GM18502 (cell line): Measurements from ENCODE around the gene COL4A2.
"Not testable (repeated sequence)": the region's sequence is repeated elsewhere in the genome, so short reads cannot be mapped to it uniquely, and the experiment has no call there.

Experiments used
- ATAC-seq: cut with Tn5 transposase; IDR thresholded peaks from one replicate; pipeline ENCODE4 v1.9.1; 2021; ENCODE audit warnings: mild to moderate bottlenecking; ENCODE audit not compliant: unreplicated experiment, poor library complexity

Gene COL4A2

DNA sequence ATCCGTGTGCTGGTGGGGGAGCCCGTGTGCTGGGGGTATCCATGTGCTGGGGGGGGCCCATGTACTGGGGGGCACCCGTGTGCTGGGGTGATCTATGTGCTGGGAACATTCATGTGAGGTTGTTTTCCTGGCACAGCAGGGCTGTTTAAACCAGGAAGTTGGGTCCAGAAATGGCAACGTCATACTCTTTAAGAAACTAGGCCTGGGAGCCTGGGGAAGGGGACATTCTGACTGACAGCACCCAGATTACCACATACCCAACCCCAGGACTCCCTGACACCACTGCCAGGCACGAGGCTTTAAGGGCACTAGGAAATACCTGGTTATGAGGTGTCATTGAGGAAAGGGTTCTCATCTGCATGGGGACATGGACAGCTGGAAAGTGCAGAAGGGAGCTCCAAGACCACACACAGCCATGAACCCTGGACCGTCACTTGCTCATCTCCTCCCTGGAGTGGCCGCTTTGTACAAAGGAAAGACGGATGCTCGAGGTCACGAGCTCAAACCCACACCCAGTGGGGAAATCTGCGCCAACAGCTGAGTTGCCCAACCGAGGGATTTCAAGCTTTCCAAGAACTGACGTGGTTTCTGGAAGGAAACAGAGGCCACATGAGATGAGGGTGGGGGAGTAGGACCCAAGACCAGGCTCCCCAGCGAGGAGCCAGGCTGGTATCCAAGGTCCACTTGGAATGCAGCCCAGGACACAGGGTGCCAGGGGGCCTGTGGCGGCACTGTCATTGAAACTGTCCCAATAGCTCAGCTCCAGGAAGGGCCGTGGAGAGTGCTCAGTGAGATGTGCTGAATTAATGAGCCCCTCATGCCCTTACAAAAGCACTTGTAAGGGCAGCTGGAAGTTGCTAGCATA, 213.6 kb downstream of the COL4A2 start:
- ATAC-seq, result no peak

DNA sequence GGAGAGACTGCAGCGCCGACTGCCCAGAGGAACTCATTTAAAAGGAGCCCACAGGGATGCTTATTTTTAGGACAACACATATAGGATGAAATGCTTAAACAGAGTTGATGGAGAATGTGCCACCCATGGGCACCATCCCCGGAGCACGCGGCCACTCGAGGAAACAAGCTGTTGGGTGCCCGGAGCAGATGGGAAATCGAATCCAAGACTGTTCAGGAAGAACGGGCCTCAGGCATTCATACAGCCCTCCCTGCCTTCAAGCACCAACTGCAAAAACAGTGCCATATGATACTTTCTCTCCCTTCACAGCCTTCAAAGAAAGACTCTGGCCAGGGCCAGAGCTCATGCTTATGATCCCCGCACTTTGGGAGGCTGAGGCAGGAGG, 214.2 kb downstream of the COL4A2 start:
- no peak for ATAC-seq

GRCh38 chr13:110521946-110522345, 214.9 kb downstream of the COL4A2 start:
- no peak for ATAC-seq

GRCh38 chr13:110522721-110523120, 215.6 kb downstream of the COL4A2 start:
- ATAC-seq, result no peak

DNA sequence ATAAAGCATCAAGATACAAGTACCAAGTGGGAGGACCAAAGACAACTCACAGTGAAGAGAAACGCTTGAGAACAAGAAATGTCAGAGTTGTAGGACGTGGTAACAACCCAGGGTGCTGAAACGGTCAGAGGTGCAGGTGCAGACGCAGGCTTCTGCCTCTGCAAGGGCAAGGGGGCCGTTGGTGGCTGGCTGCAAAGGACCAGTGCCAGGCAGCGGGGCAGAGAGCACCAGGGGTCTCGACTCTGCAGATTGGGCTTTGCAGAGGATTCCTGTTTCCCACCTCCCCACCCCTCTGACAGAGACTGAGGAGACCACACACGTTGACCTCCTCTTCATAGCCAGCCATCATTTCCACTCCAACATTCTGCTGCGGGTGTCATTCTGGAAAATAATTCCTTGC, 216.1 kb downstream of the COL4A2 start:
- ATAC-seq, result no peak

DNA sequence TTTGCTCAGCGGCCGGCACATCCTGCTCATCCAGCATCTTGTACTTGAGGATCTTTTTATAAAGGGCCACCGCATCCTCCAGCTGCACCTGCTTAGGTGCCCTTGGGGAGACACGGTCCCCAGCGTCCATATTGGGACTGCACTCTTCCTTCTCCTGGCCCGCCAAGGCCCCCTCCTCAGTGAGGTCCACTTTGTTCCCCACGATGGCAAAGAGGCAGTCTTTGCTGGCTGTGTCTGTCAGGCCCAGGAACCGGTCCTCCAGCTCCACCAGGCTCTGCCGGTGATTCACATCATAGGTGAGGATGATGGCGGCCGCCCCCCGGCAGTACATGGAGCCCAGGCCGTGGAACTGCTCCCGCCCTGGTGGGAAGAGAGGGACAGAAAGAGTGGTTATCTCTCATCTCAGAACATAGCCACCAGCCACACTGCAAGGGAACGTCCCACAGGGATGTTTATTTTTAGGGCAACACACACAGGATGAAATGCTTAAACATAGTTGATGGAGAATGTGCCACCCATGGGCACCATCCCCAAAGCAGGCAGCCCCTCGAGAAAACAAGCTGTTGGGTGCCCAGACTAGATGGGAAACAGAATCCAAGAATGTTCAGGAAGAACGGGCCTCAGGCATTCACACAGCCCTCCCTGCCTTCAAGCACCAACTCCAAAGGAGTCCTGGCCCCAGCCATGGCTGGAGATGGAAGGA, 216.9 kb downstream of the COL4A2 start:
- ATAC-seq, result no peak

- no peak for ATAC-seq
Observed at GRCh38 chr13:110524541-110525257, 217.6 kb downstream of the COL4A2 start.

GRCh38 chr13:110525328-110526319, 218.5 kb downstream of the COL4A2 start:
- peak; percentile 92 for ATAC-seq

DNA sequence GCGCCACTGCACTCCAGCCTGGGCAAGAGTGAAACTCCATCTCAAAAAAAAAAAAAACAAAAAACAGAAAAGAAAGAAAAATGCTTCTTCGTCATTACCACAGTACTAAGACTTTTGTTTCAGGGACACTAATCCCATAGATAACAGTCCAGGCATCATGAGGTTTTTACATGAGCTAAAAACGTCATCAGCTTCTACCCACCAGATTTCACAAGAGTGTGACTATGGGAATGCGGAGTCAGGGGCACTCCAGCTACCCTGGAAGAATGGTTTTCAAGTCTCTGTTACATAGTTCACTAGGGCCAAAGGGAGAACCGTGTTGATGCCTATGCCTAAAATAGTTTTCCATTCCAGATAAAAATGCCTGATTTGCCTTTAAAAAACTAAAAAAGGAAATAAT, 221.3 kb downstream of the COL4A2 start:
- no peak for ATAC-seq

DNA sequence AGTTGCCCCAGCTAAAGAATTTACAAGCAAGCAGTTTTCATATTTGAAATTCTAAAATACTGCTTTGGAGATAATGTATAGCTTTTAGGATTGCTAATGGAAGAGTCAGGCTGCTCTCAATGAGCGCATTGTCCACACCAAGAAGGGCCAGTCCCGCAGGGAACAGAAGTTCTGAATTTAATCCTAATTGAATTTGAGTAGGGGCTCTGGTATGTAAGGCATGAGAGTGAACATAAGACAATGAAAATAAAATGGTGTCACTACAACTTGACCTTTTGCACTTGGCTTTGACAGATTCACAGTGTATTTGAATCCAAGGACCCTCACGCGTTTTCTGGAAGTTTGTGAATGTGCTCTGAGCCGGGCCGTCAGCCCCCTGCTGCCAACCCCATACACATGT, 221.8 kb downstream of the COL4A2 start:
- no peak for ATAC-seq

GRCh38 chr13:110529522-110530311, 222.6 kb downstream of the COL4A2 start:
- ATAC-seq, result no peak

GRCh38 chr13:110531100-110531499, 224.0 kb downstream of the COL4A2 start:
- ATAC-seq, result no peak

- ATAC-seq, result no peak
Observed at GRCh38 chr13:110531671-110532083, 224.6 kb downstream of the COL4A2 start.

GRCh38 chr13:110532258-110532657, 225.2 kb downstream of the COL4A2 start:
- not testable (repeated sequence) for ATAC-seq

- no peak for ATAC-seq
Observed at GRCh38 chr13:110533771-110534670, 226.9 kb downstream of the COL4A2 start.

DNA sequence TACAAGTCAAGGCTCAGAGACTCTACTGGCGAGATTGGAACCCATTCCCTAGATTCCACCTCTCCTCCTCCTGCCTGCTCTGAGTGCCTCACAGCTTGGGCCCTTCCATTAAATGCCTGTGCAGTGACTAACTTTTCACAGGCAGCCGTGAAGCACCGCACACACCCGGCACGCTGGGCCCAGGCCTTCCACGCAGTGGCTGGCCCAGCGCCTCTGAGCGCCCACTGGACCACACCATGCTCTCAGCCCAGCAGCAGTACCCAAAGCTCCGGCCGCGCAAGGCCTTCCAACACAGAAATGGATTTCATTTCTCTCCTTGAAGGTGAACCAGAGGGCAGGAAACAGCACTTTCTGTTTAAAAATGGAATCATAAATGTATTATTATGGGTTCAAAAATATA, 228.4 kb downstream of the COL4A2 start:
- ATAC-seq, result no peak

GRCh38 chr13:110536006-110536693, 229.1 kb downstream of the COL4A2 start:
- ATAC-seq, result no peak

DNA sequence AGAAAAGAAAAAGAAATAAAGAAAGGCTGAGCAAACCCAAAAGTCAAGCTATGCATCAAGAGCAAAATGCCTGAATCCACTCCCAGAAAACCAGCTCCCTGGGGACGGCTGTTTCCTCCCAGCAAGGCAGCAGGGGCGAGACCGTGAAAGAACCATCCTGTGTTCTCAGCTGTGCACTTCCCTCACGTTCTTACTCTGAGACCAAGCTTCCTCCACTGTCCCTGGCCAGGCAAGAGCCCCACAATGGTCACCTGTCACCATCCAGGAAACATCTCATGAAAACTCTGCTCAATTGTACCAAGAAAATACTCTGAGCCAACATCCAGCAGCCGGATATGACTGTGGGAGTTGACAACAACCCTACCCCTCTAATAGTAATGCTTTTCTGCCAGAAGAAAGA, 231.5 kb downstream of the COL4A2 start:
- ATAC-seq, result peak; percentile 63
